NCI-H2227 (cell line): ENCODE data around the gene ORAI3.
"Not testable (repeated sequence)": the region's sequence is repeated elsewhere in the genome, so short reads cannot be mapped to it uniquely, and the experiment has no call there.

ENCODE experiments used
- DNase-seq: peaks from one replicate; lab custom pipeline; 2025; ENCODE audit not compliant: unreplicated experiment; lab: John Stamatoyannopoulos, UW

The ORAI3 gene

GRCh38 chr16:30923554-30924075 lies 25.3 kb upstream of the ORAI3 start, which contains the start of gene FBXL19:
TSS of gene FBXL19 (plus strand) at chr16:30923572. CDS start at chr16:30925755, 2,183 bp downstream.
- peak; percentile 83 for DNase-seq

- DNase-seq: peak; percentile 55
Measured at GRCh38 chr16:30924076-30924912, 24.6 kb upstream of the ORAI3 start.

GRCh38 chr16:30924913-30925631 lies 23.8 kb upstream of the ORAI3 start:
- DNase-seq: no peak

- DNase-seq: no peak
Measured at GRCh38 chr16:30925632-30925987, 23.3 kb upstream of the ORAI3 start.

- DNase-seq: no peak
Measured at GRCh38 chr16:30925995-30926811, 22.7 kb upstream of the ORAI3 start.

- no peak for DNase-seq
Measured at GRCh38 chr16:30926937-30927788, 21.7 kb upstream of the ORAI3 start.

- DNase-seq: peak; percentile 98
Measured at GRCh38 chr16:30927789-30928378, 21.0 kb upstream of the ORAI3 start.

- DNase-seq: no peak
Measured at GRCh38 chr16:30928390-30928789, 20.5 kb upstream of the ORAI3 start.

- DNase-seq: no peak
Measured at GRCh38 chr16:30929167-30929566, 19.7 kb upstream of the ORAI3 start.

- no peak for DNase-seq
Measured at GRCh38 chr16:30930160-30930571, 18.7 kb upstream of the ORAI3 start.

GRCh38 chr16:30931068-30931650 lies 17.7 kb upstream of the ORAI3 start:
- DNase-seq: no peak

GRCh38 chr16:30934827-30935557 lies 13.9 kb upstream of the ORAI3 start:
- DNase-seq: peak; percentile 67

- no peak for DNase-seq
Measured at GRCh38 chr16:30937692-30938091, 11.2 kb upstream of the ORAI3 start.

GRCh38 chr16:30939571-30939970 lies 9.3 kb upstream of the ORAI3 start:
- DNase-seq: not testable (repeated sequence)

- peak; percentile 80 for DNase-seq
Measured at GRCh38 chr16:30941600-30942425, 7.1 kb upstream of the ORAI3 start.

- DNase-seq: no peak
Measured at GRCh38 chr16:30942426-30942806, 6.5 kb upstream of the ORAI3 start.

GRCh38 chr16:30944352-30944751 lies 4.5 kb upstream of the ORAI3 start:
- DNase-seq: no peak
